PC-3 (cell line): ENCODE measurements around the gene ABCA2.

Source experiments
- EZH2 ChIP-seq: fragments of 300-600 bp; sonication (generic); IDR thresholded peaks from one replicate; pipeline ENCODE4 v1.6.1; 2017; ENCODE audit warnings: antibody characterized with exemption, mild to moderate bottlenecking, low read length; ENCODE audit not compliant: unreplicated experiment
- EZH2phosphoT487 ChIP-seq: fragments of 300-600 bp; sonication (generic); IDR thresholded peaks from 2 replicates; pipeline ENCODE4 v1.6.1; 2018; ENCODE audit warnings: mild to moderate bottlenecking, antibody characterized with exemption, low read length, borderline replicate concordance
- TF ChIP-seq, protein P1 (sequence below): fragments of 300-600 bp; sonication (generic); conservative IDR thresholded peaks from 2 replicates; pipeline ENCODE4 v1.5.1; 2017; ENCODE audit warnings: antibody characterized with exemption, low read depth, mild to moderate bottlenecking, low read length

DNA sequence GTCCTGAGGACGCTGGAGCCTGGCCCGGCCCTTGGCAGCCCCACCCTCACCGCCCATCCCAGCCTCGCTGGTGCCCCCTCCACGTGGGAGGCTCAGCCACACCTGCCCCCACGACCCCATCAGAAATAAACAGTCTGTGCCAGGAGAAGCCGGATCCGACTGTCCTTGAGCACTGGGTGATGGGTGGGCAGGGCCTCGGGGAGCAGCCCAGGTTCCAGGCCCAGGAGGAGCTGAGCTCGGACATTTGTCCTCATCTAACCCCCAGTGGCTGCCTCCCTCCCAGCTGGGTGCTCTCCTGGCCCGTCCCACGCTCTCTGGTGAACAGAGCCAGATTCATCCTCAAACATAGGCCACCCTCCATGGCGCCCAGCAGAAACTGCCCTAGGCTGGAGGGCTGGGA, 55.3 kb downstream of the ABCA2 start:
- TF ChIP-seq, protein P1, sequence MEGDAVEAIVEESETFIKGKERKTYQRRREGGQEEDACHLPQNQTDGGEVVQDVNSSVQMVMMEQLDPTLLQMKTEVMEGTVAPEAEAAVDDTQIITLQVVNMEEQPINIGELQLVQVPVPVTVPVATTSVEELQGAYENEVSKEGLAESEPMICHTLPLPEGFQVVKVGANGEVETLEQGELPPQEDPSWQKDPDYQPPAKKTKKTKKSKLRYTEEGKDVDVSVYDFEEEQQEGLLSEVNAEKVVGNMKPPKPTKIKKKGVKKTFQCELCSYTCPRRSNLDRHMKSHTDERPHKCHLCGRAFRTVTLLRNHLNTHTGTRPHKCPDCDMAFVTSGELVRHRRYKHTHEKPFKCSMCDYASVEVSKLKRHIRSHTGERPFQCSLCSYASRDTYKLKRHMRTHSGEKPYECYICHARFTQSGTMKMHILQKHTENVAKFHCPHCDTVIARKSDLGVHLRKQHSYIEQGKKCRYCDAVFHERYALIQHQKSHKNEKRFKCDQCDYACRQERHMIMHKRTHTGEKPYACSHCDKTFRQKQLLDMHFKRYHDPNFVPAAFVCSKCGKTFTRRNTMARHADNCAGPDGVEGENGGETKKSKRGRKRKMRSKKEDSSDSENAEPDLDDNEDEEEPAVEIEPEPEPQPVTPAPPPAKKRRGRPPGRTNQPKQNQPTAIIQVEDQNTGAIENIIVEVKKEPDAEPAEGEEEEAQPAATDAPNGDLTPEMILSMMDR, result no peak
- no peak for TF ChIP-seq EZH2phosphoT487
- TF ChIP-seq EZH2, result no peak
